ENCODE data around the gene MAP4.
"Not testable (repeated sequence)": the region's sequence is repeated elsewhere in the genome, so short reads cannot be mapped to it uniquely, and the experiment has no call there.

GRCh38 chr3:48008066-48008465 is 8.2 kb downstream of the MAP4 start:
- TF ChIP-seq, protein P1, sequence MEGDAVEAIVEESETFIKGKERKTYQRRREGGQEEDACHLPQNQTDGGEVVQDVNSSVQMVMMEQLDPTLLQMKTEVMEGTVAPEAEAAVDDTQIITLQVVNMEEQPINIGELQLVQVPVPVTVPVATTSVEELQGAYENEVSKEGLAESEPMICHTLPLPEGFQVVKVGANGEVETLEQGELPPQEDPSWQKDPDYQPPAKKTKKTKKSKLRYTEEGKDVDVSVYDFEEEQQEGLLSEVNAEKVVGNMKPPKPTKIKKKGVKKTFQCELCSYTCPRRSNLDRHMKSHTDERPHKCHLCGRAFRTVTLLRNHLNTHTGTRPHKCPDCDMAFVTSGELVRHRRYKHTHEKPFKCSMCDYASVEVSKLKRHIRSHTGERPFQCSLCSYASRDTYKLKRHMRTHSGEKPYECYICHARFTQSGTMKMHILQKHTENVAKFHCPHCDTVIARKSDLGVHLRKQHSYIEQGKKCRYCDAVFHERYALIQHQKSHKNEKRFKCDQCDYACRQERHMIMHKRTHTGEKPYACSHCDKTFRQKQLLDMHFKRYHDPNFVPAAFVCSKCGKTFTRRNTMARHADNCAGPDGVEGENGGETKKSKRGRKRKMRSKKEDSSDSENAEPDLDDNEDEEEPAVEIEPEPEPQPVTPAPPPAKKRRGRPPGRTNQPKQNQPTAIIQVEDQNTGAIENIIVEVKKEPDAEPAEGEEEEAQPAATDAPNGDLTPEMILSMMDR (IDR thresholded peaks at IDR 0.05; ENCODE audit: insufficient read depth, low read depth, low read length): not testable (repeated sequence)
- TF ChIP-seq EZH2 (IDR thresholded peaks at IDR 0.05; ENCODE audit: insufficient read depth, low read length): not testable (repeated sequence)

All from astrocyte (in vitro differentiated cells and primary cell).